Measurements from ENCODE around the gene JUNB. TPM values are rescaled to one million over a fixed set of nuclear protein-coding genes. Genes with fewer than 3 reads are reported as not detected.
A peak's percentile ranks its signal among the peaks of the same experiment; 100 is the strongest.

Gene JUNB
- total RNA-seq, 1 experiment from 2014 or later = 6.6 TPM

DNA sequence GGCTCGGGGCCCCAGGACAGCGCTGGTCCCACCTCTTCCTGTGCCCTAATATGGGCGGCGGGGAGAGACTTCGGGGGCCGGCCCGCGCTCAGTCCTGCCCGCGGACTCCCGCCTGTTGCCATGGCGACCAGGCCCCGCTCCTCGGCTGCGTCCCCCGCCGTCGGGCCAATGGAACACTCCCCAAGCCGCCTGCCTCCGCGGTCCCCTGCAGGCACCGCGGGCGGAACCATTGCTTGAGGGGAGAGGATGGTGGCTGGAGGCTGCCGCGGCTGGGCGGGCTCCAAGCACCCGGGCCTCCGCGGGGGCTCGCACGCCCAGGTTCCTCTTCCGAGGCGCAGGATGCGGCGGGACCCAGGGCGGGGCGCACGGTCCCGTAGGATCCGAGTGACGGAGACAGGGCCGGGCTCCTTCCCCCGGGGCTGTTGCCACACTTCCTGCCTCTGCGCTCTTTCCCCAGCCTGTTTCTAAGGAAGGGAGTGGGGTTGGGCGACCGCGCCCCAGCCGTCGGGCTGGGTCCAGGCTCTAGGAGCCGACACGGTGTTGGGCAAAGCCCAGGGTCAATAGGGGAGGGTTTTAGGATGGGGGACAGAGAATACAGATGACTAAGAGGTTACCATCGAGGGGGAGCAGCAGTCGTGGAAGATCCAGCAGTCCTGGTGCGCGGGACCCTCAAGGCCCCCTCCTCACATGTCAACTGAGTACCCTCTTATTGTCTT is 1.2 kb upstream of the JUNB start (continued):
- no peak for TF ChIP-seq CREM (CRISPR knock-in tag; IDR thresholded peaks at IDR 0.05)
- no peak for TF ChIP-seq MYBL2 (CRISPR knock-in tag; IDR thresholded peaks at IDR 0.05)
- 0 out of 2 replicates have a peak, but pooled peaks have one; percentile 31 for TF ChIP-seq ETV6 (CRISPR knock-in tag; IDR thresholded peaks at IDR 0.05)
- TF ChIP-seq, protein P1, sequence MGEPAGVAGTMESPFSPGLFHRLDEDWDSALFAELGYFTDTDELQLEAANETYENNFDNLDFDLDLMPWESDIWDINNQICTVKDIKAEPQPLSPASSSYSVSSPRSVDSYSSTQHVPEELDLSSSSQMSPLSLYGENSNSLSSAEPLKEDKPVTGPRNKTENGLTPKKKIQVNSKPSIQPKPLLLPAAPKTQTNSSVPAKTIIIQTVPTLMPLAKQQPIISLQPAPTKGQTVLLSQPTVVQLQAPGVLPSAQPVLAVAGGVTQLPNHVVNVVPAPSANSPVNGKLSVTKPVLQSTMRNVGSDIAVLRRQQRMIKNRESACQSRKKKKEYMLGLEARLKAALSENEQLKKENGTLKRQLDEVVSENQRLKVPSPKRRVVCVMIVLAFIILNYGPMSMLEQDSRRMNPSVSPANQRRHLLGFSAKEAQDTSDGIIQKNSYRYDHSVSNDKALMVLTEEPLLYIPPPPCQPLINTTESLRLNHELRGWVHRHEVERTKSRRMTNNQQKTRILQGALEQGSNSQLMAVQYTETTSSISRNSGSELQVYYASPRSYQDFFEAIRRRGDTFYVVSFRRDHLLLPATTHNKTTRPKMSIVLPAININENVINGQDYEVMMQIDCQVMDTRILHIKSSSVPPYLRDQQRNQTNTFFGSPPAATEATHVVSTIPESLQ (CRISPR knock-in tag; IDR thresholded peaks at IDR 0.05) = no peak
- peak; percentile 87; the same call in 1 of the 2 replicates for TF ChIP-seq SP1 (CRISPR knock-in tag; conservative IDR thresholded peaks at IDR 0.05)
- TF ChIP-seq, protein P2, sequence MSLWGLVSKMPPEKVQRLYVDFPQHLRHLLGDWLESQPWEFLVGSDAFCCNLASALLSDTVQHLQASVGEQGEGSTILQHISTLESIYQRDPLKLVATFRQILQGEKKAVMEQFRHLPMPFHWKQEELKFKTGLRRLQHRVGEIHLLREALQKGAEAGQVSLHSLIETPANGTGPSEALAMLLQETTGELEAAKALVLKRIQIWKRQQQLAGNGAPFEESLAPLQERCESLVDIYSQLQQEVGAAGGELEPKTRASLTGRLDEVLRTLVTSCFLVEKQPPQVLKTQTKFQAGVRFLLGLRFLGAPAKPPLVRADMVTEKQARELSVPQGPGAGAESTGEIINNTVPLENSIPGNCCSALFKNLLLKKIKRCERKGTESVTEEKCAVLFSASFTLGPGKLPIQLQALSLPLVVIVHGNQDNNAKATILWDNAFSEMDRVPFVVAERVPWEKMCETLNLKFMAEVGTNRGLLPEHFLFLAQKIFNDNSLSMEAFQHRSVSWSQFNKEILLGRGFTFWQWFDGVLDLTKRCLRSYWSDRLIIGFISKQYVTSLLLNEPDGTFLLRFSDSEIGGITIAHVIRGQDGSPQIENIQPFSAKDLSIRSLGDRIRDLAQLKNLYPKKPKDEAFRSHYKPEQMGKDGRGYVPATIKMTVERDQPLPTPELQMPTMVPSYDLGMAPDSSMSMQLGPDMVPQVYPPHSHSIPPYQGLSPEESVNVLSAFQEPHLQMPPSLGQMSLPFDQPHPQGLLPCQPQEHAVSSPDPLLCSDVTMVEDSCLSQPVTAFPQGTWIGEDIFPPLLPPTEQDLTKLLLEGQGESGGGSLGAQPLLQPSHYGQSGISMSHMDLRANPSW (CRISPR knock-in tag; conservative IDR thresholded peaks at IDR 0.05; ENCODE audit: low read depth) = no peak
- TF ChIP-seq, protein P3, sequence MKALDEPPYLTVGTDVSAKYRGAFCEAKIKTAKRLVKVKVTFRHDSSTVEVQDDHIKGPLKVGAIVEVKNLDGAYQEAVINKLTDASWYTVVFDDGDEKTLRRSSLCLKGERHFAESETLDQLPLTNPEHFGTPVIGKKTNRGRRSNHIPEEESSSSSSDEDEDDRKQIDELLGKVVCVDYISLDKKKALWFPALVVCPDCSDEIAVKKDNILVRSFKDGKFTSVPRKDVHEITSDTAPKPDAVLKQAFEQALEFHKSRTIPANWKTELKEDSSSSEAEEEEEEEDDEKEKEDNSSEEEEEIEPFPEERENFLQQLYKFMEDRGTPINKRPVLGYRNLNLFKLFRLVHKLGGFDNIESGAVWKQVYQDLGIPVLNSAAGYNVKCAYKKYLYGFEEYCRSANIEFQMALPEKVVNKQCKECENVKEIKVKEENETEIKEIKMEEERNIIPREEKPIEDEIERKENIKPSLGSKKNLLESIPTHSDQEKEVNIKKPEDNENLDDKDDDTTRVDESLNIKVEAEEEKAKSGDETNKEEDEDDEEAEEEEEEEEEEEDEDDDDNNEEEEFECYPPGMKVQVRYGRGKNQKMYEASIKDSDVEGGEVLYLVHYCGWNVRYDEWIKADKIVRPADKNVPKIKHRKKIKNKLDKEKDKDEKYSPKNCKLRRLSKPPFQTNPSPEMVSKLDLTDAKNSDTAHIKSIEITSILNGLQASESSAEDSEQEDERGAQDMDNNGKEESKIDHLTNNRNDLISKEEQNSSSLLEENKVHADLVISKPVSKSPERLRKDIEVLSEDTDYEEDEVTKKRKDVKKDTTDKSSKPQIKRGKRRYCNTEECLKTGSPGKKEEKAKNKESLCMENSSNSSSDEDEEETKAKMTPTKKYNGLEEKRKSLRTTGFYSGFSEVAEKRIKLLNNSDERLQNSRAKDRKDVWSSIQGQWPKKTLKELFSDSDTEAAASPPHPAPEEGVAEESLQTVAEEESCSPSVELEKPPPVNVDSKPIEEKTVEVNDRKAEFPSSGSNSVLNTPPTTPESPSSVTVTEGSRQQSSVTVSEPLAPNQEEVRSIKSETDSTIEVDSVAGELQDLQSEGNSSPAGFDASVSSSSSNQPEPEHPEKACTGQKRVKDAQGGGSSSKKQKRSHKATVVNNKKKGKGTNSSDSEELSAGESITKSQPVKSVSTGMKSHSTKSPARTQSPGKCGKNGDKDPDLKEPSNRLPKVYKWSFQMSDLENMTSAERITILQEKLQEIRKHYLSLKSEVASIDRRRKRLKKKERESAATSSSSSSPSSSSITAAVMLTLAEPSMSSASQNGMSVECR (CRISPR knock-in tag; IDR thresholded peaks at IDR 0.05; ENCODE audit: borderline replicate concordance) = 0 out of 2 replicates have a peak, but pooled peaks have one; percentile 60
- peak; percentile 56; the same call in 1 of the 2 replicates for TF ChIP-seq TEAD1 (CRISPR knock-in tag; IDR thresholded peaks at IDR 0.05)
- TF ChIP-seq, protein P4, sequence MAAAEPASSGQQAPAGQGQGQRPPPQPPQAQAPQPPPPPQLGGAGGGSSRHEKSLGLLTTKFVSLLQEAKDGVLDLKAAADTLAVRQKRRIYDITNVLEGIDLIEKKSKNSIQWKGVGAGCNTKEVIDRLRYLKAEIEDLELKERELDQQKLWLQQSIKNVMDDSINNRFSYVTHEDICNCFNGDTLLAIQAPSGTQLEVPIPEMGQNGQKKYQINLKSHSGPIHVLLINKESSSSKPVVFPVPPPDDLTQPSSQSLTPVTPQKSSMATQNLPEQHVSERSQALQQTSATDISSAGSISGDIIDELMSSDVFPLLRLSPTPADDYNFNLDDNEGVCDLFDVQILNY (CRISPR knock-in tag; IDR thresholded peaks at IDR 0.05) = peak; percentile 91
- TF ChIP-seq RELA (CRISPR knock-in tag; IDR thresholded peaks at IDR 0.05; ENCODE audit: borderline replicate concordance) = no peak
- no peak for TF ChIP-seq SMAD3 (CRISPR knock-in tag; IDR thresholded peaks at IDR 0.05; ENCODE audit: borderline replicate concordance)
- TF ChIP-seq, protein P5, sequence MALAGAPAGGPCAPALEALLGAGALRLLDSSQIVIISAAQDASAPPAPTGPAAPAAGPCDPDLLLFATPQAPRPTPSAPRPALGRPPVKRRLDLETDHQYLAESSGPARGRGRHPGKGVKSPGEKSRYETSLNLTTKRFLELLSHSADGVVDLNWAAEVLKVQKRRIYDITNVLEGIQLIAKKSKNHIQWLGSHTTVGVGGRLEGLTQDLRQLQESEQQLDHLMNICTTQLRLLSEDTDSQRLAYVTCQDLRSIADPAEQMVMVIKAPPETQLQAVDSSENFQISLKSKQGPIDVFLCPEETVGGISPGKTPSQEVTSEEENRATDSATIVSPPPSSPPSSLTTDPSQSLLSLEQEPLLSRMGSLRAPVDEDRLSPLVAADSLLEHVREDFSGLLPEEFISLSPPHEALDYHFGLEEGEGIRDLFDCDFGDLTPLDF (CRISPR knock-in tag; IDR thresholded peaks at IDR 0.05) = no peak
- no peak for TF ChIP-seq TP53 (CRISPR knock-in tag; IDR thresholded peaks at IDR 0.05)
- TF ChIP-seq, protein P6, sequence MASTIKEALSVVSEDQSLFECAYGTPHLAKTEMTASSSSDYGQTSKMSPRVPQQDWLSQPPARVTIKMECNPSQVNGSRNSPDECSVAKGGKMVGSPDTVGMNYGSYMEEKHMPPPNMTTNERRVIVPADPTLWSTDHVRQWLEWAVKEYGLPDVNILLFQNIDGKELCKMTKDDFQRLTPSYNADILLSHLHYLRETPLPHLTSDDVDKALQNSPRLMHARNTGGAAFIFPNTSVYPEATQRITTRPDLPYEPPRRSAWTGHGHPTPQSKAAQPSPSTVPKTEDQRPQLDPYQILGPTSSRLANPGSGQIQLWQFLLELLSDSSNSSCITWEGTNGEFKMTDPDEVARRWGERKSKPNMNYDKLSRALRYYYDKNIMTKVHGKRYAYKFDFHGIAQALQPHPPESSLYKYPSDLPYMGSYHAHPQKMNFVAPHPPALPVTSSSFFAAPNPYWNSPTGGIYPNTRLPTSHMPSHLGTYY (CRISPR knock-in tag; IDR thresholded peaks at IDR 0.05) = no peak
- TF ChIP-seq, protein P7, sequence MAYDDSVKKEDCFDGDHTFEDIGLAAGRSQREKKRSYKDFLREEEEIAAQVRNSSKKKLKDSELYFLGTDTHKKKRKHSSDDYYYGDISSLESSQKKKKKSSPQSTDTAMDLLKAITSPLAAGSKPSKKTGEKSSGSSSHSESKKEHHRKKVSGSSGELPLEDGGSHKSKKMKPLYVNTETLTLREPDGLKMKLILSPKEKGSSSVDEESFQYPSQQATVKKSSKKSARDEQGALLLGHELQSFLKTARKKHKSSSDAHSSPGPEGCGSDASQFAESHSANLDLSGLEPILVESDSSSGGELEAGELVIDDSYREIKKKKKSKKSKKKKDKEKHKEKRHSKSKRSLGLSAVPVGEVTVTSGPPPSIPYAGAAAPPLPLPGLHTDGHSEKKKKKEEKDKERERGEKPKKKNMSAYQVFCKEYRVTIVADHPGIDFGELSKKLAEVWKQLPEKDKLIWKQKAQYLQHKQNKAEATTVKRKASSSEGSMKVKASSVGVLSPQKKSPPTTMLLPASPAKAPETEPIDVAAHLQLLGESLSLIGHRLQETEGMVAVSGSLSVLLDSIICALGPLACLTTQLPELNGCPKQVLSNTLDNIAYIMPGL (CRISPR knock-in tag; IDR thresholded peaks at IDR 0.05) = no peak; the same call in 1 of the 2 replicates
- TF ChIP-seq, protein P8, sequence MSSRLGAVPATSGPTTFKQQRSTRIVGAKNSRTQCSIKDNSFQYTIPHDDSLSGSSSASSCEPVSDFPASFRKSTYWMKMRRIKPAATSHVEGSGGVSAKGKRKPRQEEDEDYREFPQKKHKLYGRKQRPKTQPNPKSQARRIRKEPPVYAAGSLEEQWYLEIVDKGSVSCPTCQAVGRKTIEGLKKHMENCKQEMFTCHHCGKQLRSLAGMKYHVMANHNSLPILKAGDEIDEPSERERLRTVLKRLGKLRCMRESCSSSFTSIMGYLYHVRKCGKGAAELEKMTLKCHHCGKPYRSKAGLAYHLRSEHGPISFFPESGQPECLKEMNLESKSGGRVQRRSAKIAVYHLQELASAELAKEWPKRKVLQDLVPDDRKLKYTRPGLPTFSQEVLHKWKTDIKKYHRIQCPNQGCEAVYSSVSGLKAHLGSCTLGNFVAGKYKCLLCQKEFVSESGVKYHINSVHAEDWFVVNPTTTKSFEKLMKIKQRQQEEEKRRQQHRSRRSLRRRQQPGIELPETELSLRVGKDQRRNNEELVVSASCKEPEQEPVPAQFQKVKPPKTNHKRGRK (CRISPR knock-in tag; IDR thresholded peaks at IDR 0.05; ENCODE audit: borderline replicate concordance) = no peak
- TF ChIP-seq PRRX2 (CRISPR knock-in tag; IDR thresholded peaks at IDR 0.05) = no peak

Measured in WTC11 (cell line).